ENCODE results near the gene CNTNAP2. TPM values are rescaled to one million over a fixed set of nuclear protein-coding genes. Genes with fewer than 3 reads are reported as not detected.

Gene CNTNAP2
- total RNA-seq, 1 experiment from 2014 or later = not detected

GRCh38 chr7:147999962-148000361 lies 1883.4 kb downstream of the CNTNAP2 start:
- no peak overlapping the region for H3K4me3 ChIP-seq
- H3K9me3 ChIP-seq = no peaks in the 10 kb centered on the region
- DNase-seq = no peak
- no peaks in the 10 kb centered on the region for H3K27me3 ChIP-seq
- no peaks in the 10 kb centered on the region for H3K36me3 ChIP-seq

GRCh38 chr7:148011753-148012152 lies 1895.2 kb downstream of the CNTNAP2 start:
- H3K9me3 ChIP-seq = no peaks in the 10 kb centered on the region
- no peak overlapping the region for H3K4me3 ChIP-seq
- no peaks in the 10 kb centered on the region for H3K27me3 ChIP-seq
- H3K36me3 ChIP-seq = no peaks in the 10 kb centered on the region
- DNase-seq = no peak

GRCh38 chr7:148014001-148014400 lies 1897.4 kb downstream of the CNTNAP2 start:
- no peaks in the 10 kb centered on the region for H3K9me3 ChIP-seq

GRCh38 chr7:148014541-148014940 lies 1897.9 kb downstream of the CNTNAP2 start:
- no peaks in the 10 kb centered on the region for H3K36me3 ChIP-seq
- H3K27me3 ChIP-seq = no peaks in the 10 kb centered on the region
- H3K4me3 ChIP-seq = no peak overlapping the region
- no peaks in the 10 kb centered on the region for H3K9me3 ChIP-seq
- peak; percentile 5 for DNase-seq

More at GRCh38 chr7:148014001-148014400, 1897.4 kb downstream of the CNTNAP2 start:
- H3K27me3 ChIP-seq = no peaks in the 10 kb centered on the region
- no peak overlapping the region for H3K4me3 ChIP-seq
- H3K36me3 ChIP-seq = no peaks in the 10 kb centered on the region
- DNase-seq = no peak

GRCh38 chr7:148017126-148017525 lies 1900.5 kb downstream of the CNTNAP2 start:
- Histone ChIP-seq H3K27me3 (no peaks in the 10 kb centered on the region), H3K9me3 (no peaks in the 10 kb centered on the region), H3K36me3 (no peaks in the 10 kb centered on the region), H3K4me3 (no peak overlapping the region)
- no peak for DNase-seq

- H3K4me3 ChIP-seq = no peak overlapping the region
- no peaks in the 10 kb centered on the region for H3K36me3 ChIP-seq
- no peaks in the 10 kb centered on the region for H3K27me3 ChIP-seq
- no peak for DNase-seq
- no peaks in the 10 kb centered on the region for H3K9me3 ChIP-seq
These were observed 1904.1 kb downstream of the CNTNAP2 start for GRCh38 chr7:148020679-148021078.

GRCh38 chr7:148021507-148022045 lies 1905.0 kb downstream of the CNTNAP2 start:
- H3K27me3 ChIP-seq = no peaks in the 10 kb centered on the region
- no peaks in the 10 kb centered on the region for H3K9me3 ChIP-seq
- H3K36me3 ChIP-seq = no peaks in the 10 kb centered on the region
- DNase-seq = no peak
- no peak overlapping the region for H3K4me3 ChIP-seq

GRCh38 chr7:148022832-148023231 lies 1906.2 kb downstream of the CNTNAP2 start:
- no peak overlapping the region for H3K4me3 ChIP-seq
- no peaks in the 10 kb centered on the region for H3K36me3 ChIP-seq
- H3K27me3 ChIP-seq = no peaks in the 10 kb centered on the region
- DNase-seq = no peak
- H3K9me3 ChIP-seq = no peaks in the 10 kb centered on the region

- Histone ChIP-seq H3K9me3 (no peaks in the 10 kb centered on the region), H3K4me3 (no peak overlapping the region), H3K27me3 (no peaks in the 10 kb centered on the region), H3K36me3 (no peaks in the 10 kb centered on the region)
- DNase-seq = no peak
These were observed 1910.1 kb downstream of the CNTNAP2 start for GRCh38 chr7:148026713-148027112.

GRCh38 chr7:148028165-148028564 lies 1911.6 kb downstream of the CNTNAP2 start:
- DNase-seq = no peak

GRCh38 chr7:148031019-148031418 lies 1914.4 kb downstream of the CNTNAP2 start:
- no peak for DNase-seq
- Histone ChIP-seq H3K36me3 (no peaks in the 10 kb centered on the region), H3K9me3 (no peaks in the 10 kb centered on the region), H3K4me3 (no peak overlapping the region), H3K27me3 (no peaks in the 10 kb centered on the region)

More at GRCh38 chr7:148028165-148028564, 1911.6 kb downstream of the CNTNAP2 start:
- Histone ChIP-seq H3K27me3 (no peaks in the 10 kb centered on the region), H3K9me3 (no peaks in the 10 kb centered on the region), H3K36me3 (no peaks in the 10 kb centered on the region), H3K4me3 (no peak overlapping the region)

GRCh38 chr7:148031811-148032210 lies 1915.2 kb downstream of the CNTNAP2 start:
- Histone ChIP-seq H3K36me3 (no peaks in the 10 kb centered on the region), H3K9me3 (no peaks in the 10 kb centered on the region), H3K4me3 (no peak overlapping the region), H3K27me3 (no peaks in the 10 kb centered on the region)
- DNase-seq = no peak

- Histone ChIP-seq H3K36me3 (no peaks in the 10 kb centered on the region), H3K9me3 (no peaks in the 10 kb centered on the region), H3K27me3 (no peaks in the 10 kb centered on the region), H3K4me3 (no peak overlapping the region)
- no peak for DNase-seq
These were observed 1919.3 kb downstream of the CNTNAP2 start for GRCh38 chr7:148035950-148036349.

GRCh38 chr7:148037044-148037443 lies 1920.4 kb downstream of the CNTNAP2 start:
- Histone ChIP-seq H3K27me3 (no peaks in the 10 kb centered on the region), H3K9me3 (no peaks in the 10 kb centered on the region), H3K36me3 (no peaks in the 10 kb centered on the region), H3K4me3 (no peak overlapping the region)
- DNase-seq = no peak

- Histone ChIP-seq H3K27me3 (no peaks in the 10 kb centered on the region), H3K9me3 (no peaks in the 10 kb centered on the region), H3K4me3 (no peak overlapping the region), H3K36me3 (no peaks in the 10 kb centered on the region)
- DNase-seq = no peak
These were observed 1924.6 kb downstream of the CNTNAP2 start for GRCh38 chr7:148041156-148041555.

- no peak overlapping the region for H3K4me3 ChIP-seq
- DNase-seq = no peak
- H3K36me3 ChIP-seq = no peaks in the 10 kb centered on the region
- H3K9me3 ChIP-seq = no peaks in the 10 kb centered on the region
- H3K27me3 ChIP-seq = no peaks in the 10 kb centered on the region
These were observed 1926.5 kb downstream of the CNTNAP2 start for GRCh38 chr7:148042935-148043631.

- no peak for DNase-seq
- no peaks in the 10 kb centered on the region for H3K27me3 ChIP-seq
- H3K4me3 ChIP-seq = no peak overlapping the region
- no peaks in the 10 kb centered on the region for H3K9me3 ChIP-seq
- H3K36me3 ChIP-seq = no peaks in the 10 kb centered on the region
These were observed 1927.6 kb downstream of the CNTNAP2 start for GRCh38 chr7:148044173-148044572.

GRCh38 chr7:148045521-148045920 lies 1928.9 kb downstream of the CNTNAP2 start:
- no peaks in the 10 kb centered on the region for H3K36me3 ChIP-seq
- no peak for DNase-seq
- no peaks in the 10 kb centered on the region for H3K27me3 ChIP-seq
- H3K4me3 ChIP-seq = no peak overlapping the region
- H3K9me3 ChIP-seq = no peaks in the 10 kb centered on the region

All from MG63 (cell line).